OCI-LY7 (cell line): Measurements from ENCODE around the gene ANKRD44.

Experiments
- CTCF ChIP-seq: fragments of 200-600 bp; sonication (generic); conservative IDR thresholded peaks from 2 replicates; pipeline ENCODE4 v1.5.1; 2014; ENCODE audit warnings: mild to moderate bottlenecking, antibody characterized with exemption, low read length, moderate library complexity, mixed read lengths
- EZH2phosphoT487 ChIP-seq: fragments of 200-600 bp; sonication (generic); IDR thresholded peaks from 2 replicates; pipeline ENCODE4 v1.6.1; 2018; ENCODE audit warnings: low read depth, borderline replicate concordance, mild to moderate bottlenecking, mixed run types, antibody characterized with exemption, low read length, moderate library complexity, mixed read lengths

GRCh38 chr2:197073701-197074433 is 236.7 kb downstream of the ANKRD44 start:
- TF ChIP-seq CTCF = no peak
- TF ChIP-seq EZH2phosphoT487 = no peak
